Tibial nerve (tissue), 4 donors: ENCODE data around the gene ZNF438. TPM values are rescaled to one million over a fixed set of nuclear protein-coding genes. Genes with fewer than 3 reads are reported as not detected.
"Not testable (repeated sequence)": the region's sequence is repeated elsewhere in the genome, so short reads cannot be mapped to it uniquely, and the experiment has no call there.

Source experiments
- DNase-seq, 2 donors: peaks; one replicate each; pipeline ENCODE4 v3.0.0-alpha.2; 2019; ENCODE audit warnings: low spot score in 2 of 2
- H3K27ac ChIP-seq, 4 donors: fragments of 200-600 bp; sonication (generic) in 3 of 4; one replicate each; pipeline ENCODE4 v1.5.1; 2017 to 2019; ENCODE audit warnings: mild to moderate bottlenecking in 1 of 4
- H3K27me3 ChIP-seq, 2 donors: fragments of 200-600 bp; sonication (generic) in 1 of 2; one replicate each; pipeline versions ENCODE4 v1.5.1 to v1.6.0; 2017 to 2019
- H3K36me3 ChIP-seq, 3 donors: fragments of 200-600 bp; sonication (generic); one replicate each; pipeline ENCODE4 v1.5.1; 2018 to 2019
- H3K4me1 ChIP-seq, 4 donors: fragments of 200-600 bp; sonication (generic) in 3 of 4; one replicate each; pipeline ENCODE4 v1.5.1; 2017 to 2019
- H3K4me3 ChIP-seq, 4 donors: fragments of 200-600 bp; sonication (generic) in 3 of 4; one replicate each; pipeline ENCODE4 v1.5.1; 2017 to 2019; ENCODE audit warnings: mild to moderate bottlenecking in 1 of 4, moderate library complexity in 1 of 4
- H3K9me3 ChIP-seq, 4 donors: fragments of 200-600 bp; sonication (generic) in 3 of 4; one replicate each; pipeline ENCODE4 v1.5.1; 2017 to 2019
- CTCF ChIP-seq, 5 experiments: fragments of 200-600 bp in 3 of 5; fragments of 450-650 bp in 2 of 5; sonication (generic) in 3 of 5; IDR thresholded peaks; one replicate each; pipeline ENCODE4 v1.5.1; 2016 to 2019; ENCODE audit warnings: antibody characterized with exemption in 5 of 5, mild to moderate bottlenecking in 3 of 5, moderate library complexity in 2 of 5
- EP300 ChIP-seq, 2 donors: sonication (generic); formaldehyde crosslinking; IDR thresholded peaks; one replicate each; pipeline ENCODE4 v1.6.1; 2017; ENCODE audit warnings: antibody characterized with exemption in 2 of 2, mild to moderate bottlenecking in 1 of 2
- POLR2A ChIP-seq, 2 donors: fragments of 450-650 bp; IDR thresholded peaks; one replicate each; pipeline ENCODE4 v1.6.1; 2017; ENCODE audit warnings: antibody characterized with exemption in 2 of 2, mild to moderate bottlenecking in 2 of 2, moderate library complexity in 2 of 2
- WGBS, 2 donors: methylation state at CpG; one replicate each; pipeline ENCODE4 v1.1.5; 2018; 5-methylcytosine and 5-hydroxymethylcytosine counted together
- total RNA-seq, 4 donors: library from RNA; depleted of rRNA; stranded (reverse); fragments of >200 nt; gene quantifications; one replicate each; pipeline ENCODE4 v1.1.0, GENCODE V29; 2016

ZNF438 gene
- total RNA-seq, 4 donors from 2014 or later, result 10.8 to 26.5 (median 19.7) TPM

- Histone ChIP-seq H3K9me3 (no peaks in the 10 kb centered on the region), H3K4me3 (no peak overlapping the region), H3K27ac (peak overlapping the region in 2 of 4 donors; percentile 25 to 71), H3K36me3 (no peaks in the 10 kb centered on the region), H3K27me3 (no peaks in the 10 kb centered on the region), H3K4me1 (peaks cover 0 to 22% (median 3%) of the 10 kb centered on the region in 4 donors)
- WGBS, 2 donors, result 53 to 64% methylated on average over 6 of the region's 6 CpGs
- no peak for TF ChIP-seq POLR2A (IDR thresholded peaks at IDR 0.05)
- no peak for TF ChIP-seq CTCF (IDR thresholded peaks at IDR 0.05)
- peak in 1 of 2 donors; percentile 54 for TF ChIP-seq EP300 (IDR thresholded peaks at IDR 0.05)
- no peak for DNase-seq
These were observed 31.2 kb upstream of the ZNF438 start for GRCh38 chr10:31062856-31063255.

GRCh38 chr10:31061941-31062340 is 30.3 kb upstream of the ZNF438 start:
- TF ChIP-seq CTCF (IDR thresholded peaks at IDR 0.05) (no peak), EP300 (IDR thresholded peaks at IDR 0.05) (no peak)
- Histone ChIP-seq H3K4me3 (no peak overlapping the region), H3K36me3 (no peaks in the 10 kb centered on the region), H3K4me1 (peaks cover 0 to 22% (median 3%) of the 10 kb centered on the region in 4 donors), H3K27me3 (no peaks in the 10 kb centered on the region), H3K27ac (peak overlapping the region in 1 of 4 donors; percentile 71), H3K9me3 (no peaks in the 10 kb centered on the region)
- WGBS, 2 donors, result 86 to 89% methylated on average over 9 of the region's 9 CpGs
- DNase-seq, result no peak

- H3K9me3 ChIP-seq, result no peaks in the 10 kb centered on the region
- 58 to 64% methylated on average over 2 of the region's 2 CpGs for WGBS, 2 donors
- H3K4me1 ChIP-seq, result peaks cover 0 to 10% (median 0%) of the 10 kb centered on the region in 4 donors
- H3K4me3 ChIP-seq, result no peak overlapping the region
- H3K36me3 ChIP-seq, result no peaks in the 10 kb centered on the region
- H3K27me3 ChIP-seq, result no peaks in the 10 kb centered on the region
- no peak for TF ChIP-seq EP300 (IDR thresholded peaks at IDR 0.05)
- TF ChIP-seq POLR2A (IDR thresholded peaks at IDR 0.05), result no peak
- no peak for TF ChIP-seq CTCF (IDR thresholded peaks at IDR 0.05)
- peak overlapping the region in 1 of 4 donors; percentile 7 for H3K27ac ChIP-seq
- DNase-seq, result no peak
These were observed 27.4 kb upstream of the ZNF438 start for GRCh38 chr10:31058795-31059703.

- not testable (repeated sequence) for H3K4me1 ChIP-seq, H3K36me3 ChIP-seq, H3K27me3 ChIP-seq, H3K4me3 ChIP-seq, H3K9me3 ChIP-seq, H3K27ac ChIP-seq, DNase-seq
- 56 to 63% methylated on average over 8 of the region's 8 CpGs for WGBS, 2 donors
These were observed 25.0 kb upstream of the ZNF438 start for GRCh38 chr10:31056678-31057077.

GRCh38 chr10:31055573-31056251 is 24.0 kb upstream of the ZNF438 start:
- Histone ChIP-seq H3K27me3 (no peaks in the 10 kb centered on the region), H3K4me3 (no peak overlapping the region), H3K4me1 (no peaks in the 10 kb centered on the region), H3K9me3 (peaks cover 0 to 7% (median 2%) of the 10 kb centered on the region in 4 donors), H3K36me3 (no peaks in the 10 kb centered on the region), H3K27ac (no peak overlapping the region)
- DNase-seq, result no peak
- 83 to 100% methylated on average over 6 to 13 of the region's 27 CpGs for WGBS, 2 donors
- no peak for TF ChIP-seq EP300 (IDR thresholded peaks at IDR 0.05)
- no peak for TF ChIP-seq CTCF (IDR thresholded peaks at IDR 0.05)
- no peak for TF ChIP-seq POLR2A (IDR thresholded peaks at IDR 0.05)
